Adrenal gland (tissue), 12 donors: ENCODE data around the gene FBL. TPM values are rescaled to one million over a fixed set of nuclear protein-coding genes. Genes with fewer than 3 reads are reported as not detected.

Experiments used
- DNase-seq, 7 donors: peaks; one replicate each; pipeline ENCODE4 v3.0.0-alpha.2; 2019 to 2020
- H3K27ac ChIP-seq, 5 donors: fragments of 200-600 bp; sonication (generic) in 4 of 5; 1 replicate in 3 of 5; 2 replicates in 2 of 5; pipeline versions ENCODE4 v1.5.1 to v1.8.0; 2016 to 2020; ENCODE audit warnings: mild to moderate bottlenecking in 1 of 5
- H3K27me3 ChIP-seq: fragments of 200-600 bp; 2 replicates; pipeline ENCODE4 v1.8.0; 2021
- H3K36me3 ChIP-seq, 2 donors: fragments of 200-600 bp; replicated peaks in 1 of 2; 1 replicate in 1 of 2; 2 replicates in 1 of 2; pipeline versions ENCODE4 v1.5.1 to v1.8.0; 2018 to 2022
- H3K4me1 ChIP-seq, 2 donors: fragments of 200-600 bp; replicated peaks in 1 of 2; 1 replicate in 1 of 2; 2 replicates in 1 of 2; pipeline versions ENCODE4 v1.5.1 to v1.8.0; 2018 to 2021
- H3K4me3 ChIP-seq, 4 donors: fragments of 200-600 bp; sonication (generic) in 3 of 4; one replicate each; pipeline ENCODE4 v1.5.1; 2016 to 2018
- H3K9me3 ChIP-seq, 3 donors: fragments of 200-600 bp; sonication (generic) in 1 of 3; replicated peaks in 1 of 3; 1 replicate in 2 of 3; 2 replicates in 1 of 3; pipeline versions ENCODE4 v1.5.1 to v1.8.0; 2016 to 2021
- POLR2A ChIP-seq, 2 donors: fragments of 450-650 bp; IDR thresholded peaks; one replicate each; pipeline ENCODE4 v1.6.1; 2017; ENCODE audit warnings: antibody characterized with exemption in 2 of 2, mild to moderate bottlenecking in 2 of 2, moderate library complexity in 1 of 2
- WGBS, 4 donors: extraction: QIAGEN DNeasy Blood & Tissue Kit in 2 of 4; methylation state at CpG; one replicate each; pipeline versions ENCODE4 v1.1.5 to v1.1.7; 2013 to 2017; 5-methylcytosine and 5-hydroxymethylcytosine counted together
- intact Hi-C, 2 donors: fragments of 100-400 bp; cut with DNase I; formaldehyde crosslinking; loops; one replicate each; pipeline versions ENCODE4 v1.14.1 to v1.15.0; 2022 to 2023
- polyA plus RNA-seq, 3 donors: library from polyadenylated mRNA; stranded (reverse); fragments of 200-250 nt in 2 of 3; fragments of 350-450 nt in 1 of 3; fragmentation: Illumina TruSeq in 1 of 3; extraction: RNeasy Lipid Tissue Mini Kit (QIAGEN cat#74804) in 1 of 3; gene quantifications; one replicate each; pipeline ENCODE4 v1.2.3, GENCODE V29; 2013 to 2014
- total RNA-seq, 9 donors: library from RNA; depleted of rRNA in 4 of 9; stranded (reverse); fragments of >200 nt in 4 of 9; fragments of 120-200 nt in 1 of 9; fragmentation: NEBNext Ultra II Directional in 1 of 9; extraction: Animal tissue kit (Norgen Biotek cat#: 25700) in 1 of 9; gene quantifications; one replicate each; pipeline versions ENCODE4 v1.1.0 to v1.2.4, GENCODE V29; 2013 to 2023
- TF ChIP-seq, protein P1 (sequence below), 6 experiments: fragments of 450-650 bp in 4 of 6; fragments of 200-600 bp in 2 of 6; sonication (generic) in 1 of 6; IDR thresholded peaks; 1 replicate in 5 of 6; 2 replicates in 1 of 6; pipeline versions ENCODE4 v1.5.1 to v1.8.0; 2016 to 2021; ENCODE audit warnings: antibody characterized with exemption in 6 of 6, mild to moderate bottlenecking in 2 of 6, moderate library complexity in 1 of 6
- donor health status: healthy with polysubstance abuse.
- donor health status: Bipolar disorder and iron deficiency.
- donor health status: DM: yes; HTN: yes; CAD: no.
- donor health status: DM: no; HTN: no; CAD: no.
- donor health status: DM: no; HTN: no; CAD: no.
- donor health status: DM: yes; HTN: yes; CAD: no.

FBL gene
- total and polyA plus RNA-seq, 12 donors, result 52.4 to 228 (median 114) TPM

DNA sequence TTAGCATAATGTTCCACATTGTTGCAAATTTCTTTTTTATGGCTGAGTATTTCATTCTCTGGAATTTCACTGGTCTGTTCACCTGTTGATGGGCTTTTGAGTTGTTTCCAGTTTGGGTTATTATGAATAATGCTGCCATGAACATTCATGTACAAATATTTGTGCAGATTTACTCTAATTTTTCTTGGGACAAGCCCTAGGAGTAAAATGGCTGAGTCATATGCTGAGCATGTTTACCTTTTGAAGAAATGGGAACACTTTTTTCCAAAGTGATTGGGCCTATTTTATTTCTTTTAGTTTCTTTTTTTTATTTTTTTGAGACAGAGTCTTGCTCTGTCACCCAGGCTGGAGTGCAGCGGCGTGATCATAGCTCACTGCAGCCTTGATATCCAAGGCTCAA, 4.7 kb upstream of the FBL start:
- intact Hi-C loops, result no loop called here
- peaks cover 0 to 5% of the 10 kb centered on the region in 2 donors for H3K4me1 ChIP-seq
- no peaks in the 10 kb centered on the region for H3K27me3 ChIP-seq
- no peak overlapping the region for H3K27ac ChIP-seq
- WGBS, 4 donors, result 65 to 87% (median 77%) methylated on average over 2 of the region's 2 CpGs
- no peak overlapping the region for H3K4me3 ChIP-seq
- DNase-seq, result no peak
- no peaks in the 10 kb centered on the region for H3K9me3 ChIP-seq
- no peak for TF ChIP-seq POLR2A (IDR thresholded peaks at IDR 0.05)
- TF ChIP-seq, protein P1, sequence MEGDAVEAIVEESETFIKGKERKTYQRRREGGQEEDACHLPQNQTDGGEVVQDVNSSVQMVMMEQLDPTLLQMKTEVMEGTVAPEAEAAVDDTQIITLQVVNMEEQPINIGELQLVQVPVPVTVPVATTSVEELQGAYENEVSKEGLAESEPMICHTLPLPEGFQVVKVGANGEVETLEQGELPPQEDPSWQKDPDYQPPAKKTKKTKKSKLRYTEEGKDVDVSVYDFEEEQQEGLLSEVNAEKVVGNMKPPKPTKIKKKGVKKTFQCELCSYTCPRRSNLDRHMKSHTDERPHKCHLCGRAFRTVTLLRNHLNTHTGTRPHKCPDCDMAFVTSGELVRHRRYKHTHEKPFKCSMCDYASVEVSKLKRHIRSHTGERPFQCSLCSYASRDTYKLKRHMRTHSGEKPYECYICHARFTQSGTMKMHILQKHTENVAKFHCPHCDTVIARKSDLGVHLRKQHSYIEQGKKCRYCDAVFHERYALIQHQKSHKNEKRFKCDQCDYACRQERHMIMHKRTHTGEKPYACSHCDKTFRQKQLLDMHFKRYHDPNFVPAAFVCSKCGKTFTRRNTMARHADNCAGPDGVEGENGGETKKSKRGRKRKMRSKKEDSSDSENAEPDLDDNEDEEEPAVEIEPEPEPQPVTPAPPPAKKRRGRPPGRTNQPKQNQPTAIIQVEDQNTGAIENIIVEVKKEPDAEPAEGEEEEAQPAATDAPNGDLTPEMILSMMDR (IDR thresholded peaks at IDR 0.05), result no peak
- no peaks in the 10 kb centered on the region for H3K36me3 ChIP-seq

DNA sequence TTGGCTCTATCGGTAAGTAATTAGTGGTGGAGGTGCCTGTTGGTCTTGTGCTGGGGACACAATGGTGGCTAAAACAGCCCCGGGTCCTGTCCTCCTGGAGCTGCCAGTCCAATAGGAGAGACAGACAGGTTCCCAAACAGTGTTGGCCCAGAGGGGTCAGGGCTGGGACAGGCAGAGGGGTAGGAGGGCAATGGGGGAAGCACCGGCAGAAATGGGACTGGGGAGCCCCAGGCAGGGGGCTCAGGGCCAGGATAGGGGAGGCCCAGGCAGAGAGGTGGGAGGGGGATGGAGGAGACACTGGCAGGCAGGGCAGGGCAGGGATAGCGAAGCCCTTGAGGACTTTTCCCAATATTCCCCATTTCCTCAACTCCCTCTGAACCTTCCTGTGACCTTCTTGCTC, 2.2 kb upstream of the FBL start:
- TF ChIP-seq, protein P1 (IDR thresholded peaks at IDR 0.05), result no peak
- TF ChIP-seq POLR2A (IDR thresholded peaks at IDR 0.05), result no peak
- no peak overlapping the region for H3K4me3 ChIP-seq
- H3K9me3 ChIP-seq, result no peaks in the 10 kb centered on the region
- DNase-seq, result no peak
- peaks cover 8 to 19% of the 10 kb centered on the region in 2 donors for H3K4me1 ChIP-seq
- no peaks in the 10 kb centered on the region for H3K36me3 ChIP-seq
- 87 to 95% (median 91%) methylated on average over 4 of the region's 4 CpGs for WGBS, 4 donors
- intact Hi-C loops, result loop anchor here in 1 of 2 donors (10.0 kb wide), 1 partner anchor 54 kb away; no protein-coding TSS in a partner anchor
- no peak overlapping the region for H3K27ac ChIP-seq
- H3K27me3 ChIP-seq, result no peaks in the 10 kb centered on the region

DNA sequence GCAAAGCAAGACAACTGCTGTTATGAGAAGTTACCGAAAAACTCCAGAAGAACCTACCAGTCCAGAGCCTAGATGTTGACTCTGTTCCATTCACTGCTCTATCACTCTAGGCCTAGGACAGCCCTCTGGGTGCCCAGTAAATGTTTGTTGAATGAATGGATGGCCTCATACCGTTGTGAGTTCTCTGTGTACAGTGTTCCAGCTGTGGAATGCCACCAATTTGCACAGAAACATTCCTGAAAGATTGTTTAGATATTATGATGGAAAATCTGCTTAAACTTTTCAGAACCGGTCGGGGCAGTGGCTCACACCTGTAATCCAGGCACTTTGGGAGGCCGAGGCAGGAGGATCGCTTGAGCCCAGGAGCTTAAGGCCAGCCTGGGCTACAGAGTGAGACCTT, 1.3 kb upstream of the FBL start:
- no peak for DNase-seq
- H3K27me3 ChIP-seq, result no peaks in the 10 kb centered on the region
- TF ChIP-seq, protein P1 (IDR thresholded peaks at IDR 0.05), result no peak
- no peak for TF ChIP-seq POLR2A (IDR thresholded peaks at IDR 0.05)
- 91 to 95% (median 92%) methylated on average over 6 of the region's 6 CpGs for WGBS, 4 donors
- H3K27ac ChIP-seq, result no peak overlapping the region
- peaks cover 8 to 22% of the 10 kb centered on the region in 2 donors for H3K4me1 ChIP-seq
- intact Hi-C loops, result loop anchor here in 1 of 2 donors (10.0 kb wide), 1 partner anchor 53 kb away; no protein-coding TSS in a partner anchor
- no peaks in the 10 kb centered on the region for H3K9me3 ChIP-seq
- no peaks in the 10 kb centered on the region for H3K36me3 ChIP-seq
- no peak overlapping the region for H3K4me3 ChIP-seq

DNA sequence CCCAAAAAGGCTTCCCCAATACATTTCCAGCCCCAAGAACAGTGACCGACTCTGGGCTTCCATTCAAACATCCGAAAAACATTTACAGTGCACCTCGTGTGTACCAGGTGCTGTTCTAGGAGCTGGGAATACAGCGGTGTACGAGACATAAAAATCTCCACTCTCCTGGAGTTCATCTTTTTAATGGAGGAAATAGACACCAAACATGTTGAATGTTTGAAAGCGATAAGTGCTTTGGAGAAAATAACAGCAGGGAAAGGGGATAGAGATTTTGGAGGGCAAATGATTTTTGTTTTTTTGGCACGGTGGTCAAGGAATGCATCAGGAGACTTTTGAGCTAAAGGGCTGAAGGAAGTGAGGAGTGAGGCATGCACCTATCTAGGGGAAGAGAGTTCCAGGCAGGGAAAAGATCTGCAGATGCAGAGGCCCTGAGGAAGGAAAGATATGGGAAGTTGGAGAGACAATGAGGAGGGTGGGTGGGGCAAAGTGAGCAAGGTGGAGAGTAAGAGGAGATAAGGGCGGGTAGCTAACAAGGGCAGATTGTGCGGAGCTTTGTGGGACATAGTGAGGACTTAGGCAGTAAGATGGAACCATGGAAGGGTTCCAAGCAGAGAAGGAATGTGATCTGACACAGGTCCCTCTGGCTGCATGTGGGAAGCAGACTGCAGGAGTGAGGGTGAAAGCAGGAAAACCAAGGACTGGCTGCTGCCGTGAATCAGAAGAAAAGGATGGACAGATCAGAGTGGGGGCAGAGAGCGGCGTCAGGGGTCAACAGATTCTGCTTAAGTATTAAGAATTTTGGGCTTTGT, 703 bp upstream of the FBL start:
- TF ChIP-seq POLR2A (IDR thresholded peaks at IDR 0.05), result no peak
- TF ChIP-seq, protein P1 (IDR thresholded peaks at IDR 0.05), result no peak
- no peaks in the 10 kb centered on the region for H3K9me3 ChIP-seq
- peaks cover 8 to 25% of the 10 kb centered on the region in 2 donors for H3K4me1 ChIP-seq
- H3K27me3 ChIP-seq, result no peaks in the 10 kb centered on the region
- H3K36me3 ChIP-seq, result no peaks in the 10 kb centered on the region
- H3K27ac ChIP-seq, result peak overlapping the region; percentile 33 to 89 (median 76)
- peak overlapping the region in 3 of 4 donors; percentile 59 to 72 (median 72) for H3K4me3 ChIP-seq
- WGBS, 4 donors, result 44 to 50% (median 48%) methylated on average over 12 of the region's 12 CpGs
- intact Hi-C loops, result loop anchor here in 1 of 2 donors (10.0 kb wide), 1 partner anchor 52 kb away; no protein-coding TSS in a partner anchor
- no peak for DNase-seq
